Natural killer cell treated with Interleukin-12 subunit alpha and Interleukin-12 subunit beta and Interleukin-15 and Interleukin-18, amount 100 ng/mL, for 72 hours (primary cell): Measurements from ENCODE around the gene RING1. TPM values are rescaled to one million over a fixed set of nuclear protein-coding genes. Genes with fewer than 3 reads are reported as not detected.
A peak's percentile ranks its signal among the peaks of the same experiment; 100 is the strongest.

Experiments
- ATAC-seq, 2 donors: fragments of 150-1000 bp; cut with Tn5 transposase in 1 of 2; sonication (Bioruptor Pico), chemical (Tn5 transposase) in 1 of 2; 2 replicates each; pipeline ENCODE4 v1.10.0; 2021
- DNase-seq: peaks from one replicate; pipeline ENCODE4 v3.0.0; 2022; ENCODE audit warnings: low spot score
- H3K27ac Mint-ChIP-seq, 2 donors: 1 replicate in 1 of 2; 2 replicates in 1 of 2; pipeline ENCODE4 v1.8.0; 2022; ENCODE audit warnings: mixed read lengths in 2 of 2, mild to moderate bottlenecking in 1 of 2, moderate library complexity in 1 of 2
- H3K27me3 Mint-ChIP-seq, 2 donors: 1 replicate in 1 of 2; 2 replicates in 1 of 2; pipeline ENCODE4 v1.8.0; 2022; ENCODE audit warnings: mixed read lengths in 2 of 2
- H3K36me3 Mint-ChIP-seq: one replicate; pipeline ENCODE4 v1.8.0; 2022; ENCODE audit warnings: mixed read lengths
- H3K4me1 Mint-ChIP-seq, 2 donors: 1 replicate in 1 of 2; 2 replicates in 1 of 2; pipeline ENCODE4 v1.8.0; 2022; ENCODE audit warnings: low read depth in 2 of 2, mixed read lengths in 2 of 2, mild to moderate bottlenecking in 1 of 2
- H3K4me3 Mint-ChIP-seq: one replicate; pipeline ENCODE4 v1.8.0; 2022; ENCODE audit warnings: mixed read lengths
- H3K9me3 Mint-ChIP-seq: 2 replicates; pipeline ENCODE4 v1.8.0; 2022; ENCODE audit warnings: mixed read lengths
- total RNA-seq, 2 donors: library from RNA; stranded (reverse); gene quantifications; one replicate each; pipeline ENCODE4 v1.2.3, GENCODE V29; 2022

Gene RING1
- total RNA-seq, 2 donors from 2014 or later, result 31.1 to 35.5 TPM

- peaks cover 0 to 3% of the 10 kb centered on the region in 2 donors for H3K27me3 Mint-ChIP-seq
- H3K4me1 Mint-ChIP-seq, result peaks cover 67 to 72% of the 10 kb centered on the region in 2 donors
- ATAC-seq (no peak), DNase-seq (no peak)
- H3K4me3 Mint-ChIP-seq, result peak overlapping the region; percentile 100
- peak overlapping the region; percentile 98 to 100 for H3K27ac Mint-ChIP-seq
- H3K9me3 Mint-ChIP-seq, result no peaks in the 10 kb centered on the region
- peaks cover 25% of the 10 kb centered on the region for H3K36me3 Mint-ChIP-seq
Observed at GRCh38 chr6:33202799-33203198, 5.5 kb upstream of the RING1 start.

GRCh38 chr6:33203443-33204164, 4.7 kb upstream of the RING1 start:
- Mint-ChIP-seq H3K4me3 (peak overlapping the region; percentile 100), H3K27ac (peak overlapping the region; percentile 98 to 100), H3K27me3 (peaks cover 0 to 3% of the 10 kb centered on the region in 2 donors), H3K9me3 (no peaks in the 10 kb centered on the region), H3K4me1 (peaks cover 60 to 65% of the 10 kb centered on the region in 2 donors), H3K36me3 (peaks cover 25% of the 10 kb centered on the region)
- ATAC-seq (no peak), DNase-seq (no peak)

- no peak for ATAC-seq
- no peak for DNase-seq
- Mint-ChIP-seq H3K4me3 (peak overlapping the region; percentile 100), H3K27ac (peak overlapping the region; percentile 98 to 100), H3K9me3 (no peaks in the 10 kb centered on the region), H3K36me3 (peaks cover 25% of the 10 kb centered on the region), H3K4me1 (peaks cover 60 to 64% of the 10 kb centered on the region in 2 donors), H3K27me3 (peaks cover 0 to 3% of the 10 kb centered on the region in 2 donors)
Observed at GRCh38 chr6:33204165-33204414, 4.2 kb upstream of the RING1 start.

GRCh38 chr6:33204415-33205190, 3.7 kb upstream of the RING1 start, which contains the start of gene HSD17B8:
HSD17B8 (plus strand) TSS chr6:33204655; CDS start chr6:33204669, 14 bp downstream.
- Mint-ChIP-seq H3K27ac (peak within 1 kb of the TSS; percentile 98 to 100), H3K9me3 (no peaks in the 10 kb centered on the region), H3K36me3 (peaks cover 25% of the 10 kb centered on the region), H3K4me1 (peaks cover 63 to 65% of the 10 kb centered on the region in 2 donors), H3K27me3 (peaks cover 0 to 3% of the 10 kb centered on the region in 2 donors), H3K4me3 (peak within 1 kb of the TSS; percentile 100)
- DNase-seq, result peak; percentile 93
- ATAC-seq, result peak; percentile 77 to 81

- H3K36me3 Mint-ChIP-seq, result peaks cover 25% of the 10 kb centered on the region
- H3K4me1 Mint-ChIP-seq, result peaks cover 65 to 69% of the 10 kb centered on the region in 2 donors
- peak overlapping the region; percentile 88 to 98 for H3K27ac Mint-ChIP-seq
- peak overlapping the region; percentile 100 for H3K4me3 Mint-ChIP-seq
- H3K9me3 Mint-ChIP-seq, result no peaks in the 10 kb centered on the region
- peaks cover 0 to 3% of the 10 kb centered on the region in 2 donors for H3K27me3 Mint-ChIP-seq
- DNase-seq (no peak), ATAC-seq (no peak)
Observed at GRCh38 chr6:33205191-33206026, 2.9 kb upstream of the RING1 start.

- Mint-ChIP-seq H3K27ac (peak overlapping the region; percentile 88 to 98), H3K9me3 (no peaks in the 10 kb centered on the region), H3K36me3 (peaks cover 20% of the 10 kb centered on the region), H3K27me3 (peaks cover 0 to 3% of the 10 kb centered on the region in 2 donors), H3K4me3 (peak overlapping the region; percentile 100), H3K4me1 (peaks cover 60 to 62% of the 10 kb centered on the region in 2 donors)
- ATAC-seq (no peak), DNase-seq (no peak)
Observed at GRCh38 chr6:33206027-33206863, 2.1 kb upstream of the RING1 start.

- ATAC-seq, result no peak
- Mint-ChIP-seq H3K9me3 (no peaks in the 10 kb centered on the region), H3K36me3 (peaks cover 19% of the 10 kb centered on the region), H3K27ac (peak overlapping the region in 1 of 2 donors; percentile 87), H3K4me3 (peak overlapping the region; percentile 89), H3K4me1 (peaks cover 56 to 57% of the 10 kb centered on the region in 2 donors), H3K27me3 (peaks cover 0 to 3% of the 10 kb centered on the region in 2 donors)
- DNase-seq, result no peak
Observed at GRCh38 chr6:33206864-33207551, 1.3 kb upstream of the RING1 start.

- ATAC-seq (no peak), DNase-seq (no peak)
- H3K4me3 Mint-ChIP-seq, result peak overlapping the region; percentile 89
- H3K27ac Mint-ChIP-seq, result peak overlapping the region; percentile 87
- H3K9me3 Mint-ChIP-seq, result no peaks in the 10 kb centered on the region
- H3K4me1 Mint-ChIP-seq, result peaks cover 54 to 56% of the 10 kb centered on the region in 2 donors
- peaks cover 19% of the 10 kb centered on the region for H3K36me3 Mint-ChIP-seq
- peaks cover 4 to 6% of the 10 kb centered on the region in 2 donors for H3K27me3 Mint-ChIP-seq
Observed at GRCh38 chr6:33207552-33208090, 679 bp upstream of the RING1 start.

- Mint-ChIP-seq H3K36me3 (peaks cover 10% of the 10 kb centered on the region), H3K4me1 (peaks cover 49 to 52% of the 10 kb centered on the region in 2 donors), H3K9me3 (no peaks in the 10 kb centered on the region), H3K27ac (peak overlapping the region; percentile 87), H3K27me3 (peaks cover 20 to 26% of the 10 kb centered on the region in 2 donors), H3K4me3 (peak overlapping the region; percentile 89)
- DNase-seq (no peak), ATAC-seq (no peak)
Observed at GRCh38 chr6:33209856-33210255, 1.6 kb downstream of the RING1 start.

GRCh38 chr6:33211136-33211535, 2.8 kb downstream of the RING1 start:
- H3K27ac Mint-ChIP-seq, result no peak overlapping the region
- no peak overlapping the region for H3K4me3 Mint-ChIP-seq
- ATAC-seq (no peak), DNase-seq (no peak)
- H3K4me1 Mint-ChIP-seq, result peaks cover 37 to 40% of the 10 kb centered on the region in 2 donors
- peaks cover 23 to 26% of the 10 kb centered on the region in 2 donors for H3K27me3 Mint-ChIP-seq
- H3K9me3 Mint-ChIP-seq, result no peaks in the 10 kb centered on the region
- H3K36me3 Mint-ChIP-seq, result peaks cover 10% of the 10 kb centered on the region

- peaks cover 33 to 37% of the 10 kb centered on the region in 2 donors for H3K4me1 Mint-ChIP-seq
- ATAC-seq (no peak), DNase-seq (no peak)
- H3K27ac Mint-ChIP-seq, result no peak overlapping the region
- H3K9me3 Mint-ChIP-seq, result no peaks in the 10 kb centered on the region
- no peak overlapping the region for H3K4me3 Mint-ChIP-seq
- H3K27me3 Mint-ChIP-seq, result peaks cover 23 to 26% of the 10 kb centered on the region in 2 donors
- peaks cover 10% of the 10 kb centered on the region for H3K36me3 Mint-ChIP-seq
Observed at GRCh38 chr6:33211666-33212422, 3.5 kb downstream of the RING1 start.

GRCh38 chr6:33212857-33213165, 4.5 kb downstream of the RING1 start:
- H3K4me1 Mint-ChIP-seq, result peaks cover 33% of the 10 kb centered on the region in 2 donors
- H3K27ac Mint-ChIP-seq, result no peak overlapping the region
- H3K4me3 Mint-ChIP-seq, result peak overlapping the region; percentile 6
- H3K9me3 Mint-ChIP-seq, result no peaks in the 10 kb centered on the region
- ATAC-seq, result no peak
- H3K36me3 Mint-ChIP-seq, result peaks cover 10% of the 10 kb centered on the region
- DNase-seq, result no peak
- H3K27me3 Mint-ChIP-seq, result peaks cover 25 to 26% of the 10 kb centered on the region in 2 donors
